Transverse colon (tissue), 4 donors: ENCODE results near the gene DPP10. TPM values are rescaled to one million over a fixed set of nuclear protein-coding genes. Genes with fewer than 3 reads are reported as not detected.

ENCODE experiments used
- DNase-seq: peaks from one replicate; pipeline ENCODE4 v3.0.0-alpha.2; 2019
- H3K27ac ChIP-seq, 4 donors: fragments of 200-600 bp; sonication (generic); 2 replicates each; pipeline ENCODE4 v1.5.1; 2016 to 2018; ENCODE audit warnings: inconsistent platforms in 4 of 4
- H3K27me3 ChIP-seq: fragments of 200-600 bp; sonication (generic); 2 replicates; pipeline ENCODE4 v1.5.1; 2017; ENCODE audit warnings: inconsistent platforms
- H3K36me3 ChIP-seq, 4 donors: fragments of 200-600 bp; sonication (generic); 2 replicates each; pipeline ENCODE4 v1.5.1; 2017 to 2019; ENCODE audit warnings: inconsistent platforms in 4 of 4
- H3K4me1 ChIP-seq, 4 donors: fragments of 200-600 bp; sonication (generic); 2 replicates each; pipeline ENCODE4 v1.5.1; 2017 to 2020; ENCODE audit warnings: inconsistent platforms in 4 of 4
- H3K4me3 ChIP-seq, 4 donors: fragments of 200-600 bp; sonication (generic); 1 replicate in 1 of 4; 2 replicates in 3 of 4; pipeline versions ENCODE4 v1.5.1 to v1.6.1; 2017 to 2019; ENCODE audit warnings: inconsistent platforms in 4 of 4
- H3K9me3 ChIP-seq, 2 donors: fragments of 200-600 bp; sonication (generic); 2 replicates each; pipeline ENCODE4 v1.5.1; 2017 to 2019; ENCODE audit warnings: inconsistent platforms in 2 of 2
- CTCF ChIP-seq, 5 experiments: fragments of 200-600 bp in 3 of 5; fragments of 450-650 bp in 2 of 5; sonication (generic) in 3 of 5; IDR thresholded peaks; 1 replicate in 2 of 5; 2 replicates in 3 of 5; pipeline ENCODE4 v1.5.1; 2016 to 2017; ENCODE audit warnings: antibody characterized with exemption in 5 of 5, inconsistent platforms in 3 of 5, mild to moderate bottlenecking in 2 of 5, moderate library complexity in 1 of 5
- EP300 ChIP-seq: sonication (generic); formaldehyde crosslinking; IDR thresholded peaks from one replicate; pipeline ENCODE4 v1.6.1; 2017; ENCODE audit warnings: antibody characterized with exemption, low read depth
- POLR2A ChIP-seq: fragments of 450-650 bp; IDR thresholded peaks from one replicate; pipeline ENCODE4 v1.6.1; 2016; ENCODE audit warnings: antibody characterized with exemption, mild to moderate bottlenecking, moderate library complexity
- POLR2AphosphoS5 ChIP-seq, 3 donors: sonication (generic); formaldehyde crosslinking; IDR thresholded peaks; one replicate each; pipeline ENCODE4 v1.6.1; 2016; ENCODE audit warnings: antibody characterized with exemption in 3 of 3
- WGBS, 2 donors: methylation state at CpG; one replicate each; pipeline ENCODE4 v1.1.5; 2018; ENCODE audit warnings: low coverage in 1 of 2; 5-methylcytosine and 5-hydroxymethylcytosine counted together
- in situ Hi-C, 4 donors: fragments of 200-750 bp; cut with MboI; loops; one replicate each; pipeline versions ENCODE4 v1.15.0 to v1.15.1; 2017; ENCODE audit warnings: low sequenced_read_pairs in 3 of 4, low pct_ligation_motif_present in 1 of 4, low pct_unique_long_range_greater_than_20kb in 1 of 4
- intact Hi-C: fragments of 100-400 bp; cut with DNase I; formaldehyde crosslinking; loops from one replicate; pipeline ENCODE4 v1.15.1; 2023; ENCODE audit warnings: low total_unique reads
- total RNA-seq, 4 donors: library from RNA; depleted of rRNA; stranded (reverse); fragments of >200 nt; gene quantifications; one replicate each; pipeline ENCODE4 v1.1.0, GENCODE V29; 2016

Gene DPP10
- total RNA-seq, 4 donors from 2014 or later = 3.4 to 8.4 (median 7.0) TPM

- no peaks in the 10 kb centered on the region for H3K36me3 ChIP-seq
- WGBS, 2 donors = 79% methylated on average over 3 of the region's 3 CpGs; no CpG with 5 or more reads in 1 of the 2 donors
- H3K27me3 ChIP-seq = no peaks in the 10 kb centered on the region
- TF ChIP-seq POLR2AphosphoS5 (IDR thresholded peaks at IDR 0.05) = no peak
- TF ChIP-seq EP300 = no peak
- TF ChIP-seq CTCF (IDR thresholded peaks at IDR 0.05) = no peak
- no peak for TF ChIP-seq POLR2A
- H3K4me3 ChIP-seq = no peak overlapping the region
- no peak for DNase-seq
- in situ Hi-C loops (no loop called here), intact Hi-C loops (no loop called here)
- H3K4me1 ChIP-seq = no peaks in the 10 kb centered on the region
- no peaks in the 10 kb centered on the region for H3K9me3 ChIP-seq
- no peak overlapping the region for H3K27ac ChIP-seq
Observed at GRCh38 chr2:115292742-115293141, 850.3 kb downstream of the DPP10 start.

GRCh38 chr2:115294999-115295398 is 852.6 kb downstream of the DPP10 start:
- in situ Hi-C loops (no loop called here), intact Hi-C loops (no loop called here)
- Histone ChIP-seq H3K27ac (no peak overlapping the region), H3K27me3 (no peaks in the 10 kb centered on the region), H3K36me3 (no peaks in the 10 kb centered on the region), H3K4me3 (no peak overlapping the region), H3K4me1 (no peaks in the 10 kb centered on the region), H3K9me3 (no peaks in the 10 kb centered on the region)
- TF ChIP-seq EP300 = no peak
- TF ChIP-seq POLR2AphosphoS5 (IDR thresholded peaks at IDR 0.05) = no peak
- no peak for TF ChIP-seq POLR2A
- no peak for TF ChIP-seq CTCF (IDR thresholded peaks at IDR 0.05)
- DNase-seq = no peak
- 71 to 75% methylated on average over 5 of the region's 5 CpGs for whole genome bisulfite sequencing, 2 donors

GRCh38 chr2:115297056-115297455 is 854.6 kb downstream of the DPP10 start:
- H3K4me1 ChIP-seq = no peaks in the 10 kb centered on the region
- intact Hi-C loops = no loop called here
- H3K27ac ChIP-seq = no peak overlapping the region
- no peak for TF ChIP-seq EP300
- TF ChIP-seq POLR2AphosphoS5 (IDR thresholded peaks at IDR 0.05) = no peak
- no peak for TF ChIP-seq CTCF (IDR thresholded peaks at IDR 0.05)
- TF ChIP-seq POLR2A = no peak
- no peaks in the 10 kb centered on the region for H3K36me3 ChIP-seq
- in situ Hi-C loops = no loop called here
- no peaks in the 10 kb centered on the region for H3K9me3 ChIP-seq
- no peak overlapping the region for H3K4me3 ChIP-seq
- no peaks in the 10 kb centered on the region for H3K27me3 ChIP-seq
- WGBS, 2 donors = 64 to 92% methylated on average over 1 to 3 of the region's 3 CpGs
- no peak for DNase-seq

- in situ Hi-C loops = no loop called here
- 49 to 57% methylated on average over 2 of the region's 2 CpGs for WGBS, 2 donors
- no peak for DNase-seq
- Histone ChIP-seq H3K4me3 (no peak overlapping the region), H3K4me1 (no peaks in the 10 kb centered on the region), H3K36me3 (no peaks in the 10 kb centered on the region), H3K27ac (no peak overlapping the region), H3K9me3 (no peaks in the 10 kb centered on the region), H3K27me3 (no peaks in the 10 kb centered on the region)
- TF ChIP-seq CTCF (IDR thresholded peaks at IDR 0.05) (no peak), POLR2A (no peak), EP300 (no peak), POLR2AphosphoS5 (IDR thresholded peaks at IDR 0.05) (no peak)
- intact Hi-C loops = no loop called here
Observed at GRCh38 chr2:115299199-115299598, 856.8 kb downstream of the DPP10 start.
